ENCODE measurements around the gene CAND1.

Gene CAND1

GRCh38 chr12:67280572-67280971 is 11.4 kb downstream of the CAND1 start:
- Histone ChIP-seq H3K9me3 (ENCODE audit: severe bottlenecking) (no peaks in the 10 kb centered on the region), H3K36me3 (peaks cover 46% of the 10 kb centered on the region), H3K4me3 (ENCODE audit: low read depth, low read length) (no peak overlapping the region), H3K27me3 (ENCODE audit: insufficient read depth, low read depth, severe bottlenecking) (no peaks in the 10 kb centered on the region), H3K27ac (no peak overlapping the region)
- no peak for TF ChIP-seq CTCF (IDR thresholded peaks at IDR 0.05; ENCODE audit: low read depth, low read length)
- no peak for DNase-seq

- Histone ChIP-seq H3K9me3 (ENCODE audit: severe bottlenecking) (no peaks in the 10 kb centered on the region), H3K27me3 (ENCODE audit: insufficient read depth, low read depth, severe bottlenecking) (no peaks in the 10 kb centered on the region), H3K4me3 (ENCODE audit: low read depth, low read length) (no peak overlapping the region), H3K36me3 (peaks cover 59% of the 10 kb centered on the region), H3K27ac (no peak overlapping the region)
- no peak for TF ChIP-seq CTCF (IDR thresholded peaks at IDR 0.05; ENCODE audit: low read depth, low read length)
- no peak for DNase-seq
Measured at GRCh38 chr12:67284561-67284960, 15.4 kb downstream of the CAND1 start.

- Histone ChIP-seq H3K36me3 (peaks cover 74% of the 10 kb centered on the region), H3K9me3 (ENCODE audit: severe bottlenecking) (no peaks in the 10 kb centered on the region), H3K27me3 (ENCODE audit: insufficient read depth, low read depth, severe bottlenecking) (no peaks in the 10 kb centered on the region), H3K4me3 (ENCODE audit: low read depth, low read length) (no peak overlapping the region), H3K27ac (no peak overlapping the region)
- TF ChIP-seq CTCF (IDR thresholded peaks at IDR 0.05; ENCODE audit: low read depth, low read length) = no peak
- DNase-seq = no peak
Measured at GRCh38 chr12:67286257-67286656, 17.1 kb downstream of the CAND1 start.

- Histone ChIP-seq H3K9me3 (ENCODE audit: severe bottlenecking) (no peaks in the 10 kb centered on the region), H3K36me3 (peaks cover 68% of the 10 kb centered on the region), H3K4me3 (ENCODE audit: low read depth, low read length) (no peak overlapping the region), H3K27me3 (ENCODE audit: insufficient read depth, low read depth, severe bottlenecking) (no peaks in the 10 kb centered on the region), H3K27ac (no peak overlapping the region)
- TF ChIP-seq CTCF (IDR thresholded peaks at IDR 0.05; ENCODE audit: low read depth, low read length) = no peak
- DNase-seq = no peak
Measured at GRCh38 chr12:67287311-67287710, 18.2 kb downstream of the CAND1 start.

GRCh38 chr12:67288561-67288960 is 19.4 kb downstream of the CAND1 start:
- no peak for DNase-seq
- Histone ChIP-seq H3K4me3 (ENCODE audit: low read depth, low read length) (no peak overlapping the region), H3K36me3 (peaks cover 68% of the 10 kb centered on the region), H3K27ac (no peak overlapping the region), H3K9me3 (ENCODE audit: severe bottlenecking) (no peaks in the 10 kb centered on the region), H3K27me3 (ENCODE audit: insufficient read depth, low read depth, severe bottlenecking) (no peaks in the 10 kb centered on the region)
- no peak for TF ChIP-seq CTCF (IDR thresholded peaks at IDR 0.05; ENCODE audit: low read depth, low read length)

GRCh38 chr12:67290378-67290777 is 21.2 kb downstream of the CAND1 start:
- no peak for DNase-seq
- Histone ChIP-seq H3K27me3 (ENCODE audit: insufficient read depth, low read depth, severe bottlenecking) (no peaks in the 10 kb centered on the region), H3K27ac (no peak overlapping the region), H3K36me3 (peaks cover 62% of the 10 kb centered on the region), H3K4me3 (ENCODE audit: low read depth, low read length) (no peak overlapping the region), H3K9me3 (ENCODE audit: severe bottlenecking) (no peaks in the 10 kb centered on the region)
- no peak for TF ChIP-seq CTCF (IDR thresholded peaks at IDR 0.05; ENCODE audit: low read depth, low read length)

Data from WERI-Rb-1 (cell line).